Adrenal gland (tissue), 5 donors: ENCODE data around the gene SLC2A4.

Experiments used
- CTCF ChIP-seq, 6 experiments: fragments of 450-650 bp in 4 of 6; fragments of 200-600 bp in 2 of 6; sonication (generic) in 1 of 6; IDR thresholded peaks; 1 replicate in 5 of 6; 2 replicates in 1 of 6; pipeline versions ENCODE4 v1.5.1 to v1.8.0; 2016 to 2021; ENCODE audit warnings: antibody characterized with exemption in 6 of 6, mild to moderate bottlenecking in 2 of 6, moderate library complexity in 1 of 6
- POLR2A ChIP-seq, 2 donors: fragments of 450-650 bp; IDR thresholded peaks; one replicate each; pipeline ENCODE4 v1.6.1; 2017; ENCODE audit warnings: antibody characterized with exemption in 2 of 2, mild to moderate bottlenecking in 2 of 2, moderate library complexity in 1 of 2
- donor health status: DM: no; HTN: no; CAD: no.

DNA sequence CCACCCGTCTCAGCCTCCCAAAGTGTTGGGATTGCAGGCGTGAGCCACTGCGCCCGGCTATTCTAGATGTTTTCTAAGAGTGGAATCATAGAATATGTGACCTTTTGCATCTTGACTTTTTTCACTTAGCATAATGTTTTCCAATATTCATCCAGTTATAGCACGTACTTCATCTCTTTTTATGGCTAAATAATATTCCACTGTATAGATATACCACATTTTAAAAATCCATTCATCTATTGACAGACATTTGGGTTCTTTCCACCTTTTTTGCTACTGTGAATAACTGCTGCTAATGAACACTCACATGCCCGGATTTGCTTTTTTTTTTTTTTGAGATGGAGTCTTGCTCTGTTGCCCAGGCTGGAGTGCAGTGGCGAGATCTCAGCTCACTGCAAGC, 22.7 kb downstream of the SLC2A4 start:
- TF ChIP-seq CTCF (IDR thresholded peaks at IDR 0.05) (no peak), POLR2A (IDR thresholded peaks at IDR 0.05) (no peak)
